Measurements from ENCODE around the gene TMC2.

Gene TMC2

DNA sequence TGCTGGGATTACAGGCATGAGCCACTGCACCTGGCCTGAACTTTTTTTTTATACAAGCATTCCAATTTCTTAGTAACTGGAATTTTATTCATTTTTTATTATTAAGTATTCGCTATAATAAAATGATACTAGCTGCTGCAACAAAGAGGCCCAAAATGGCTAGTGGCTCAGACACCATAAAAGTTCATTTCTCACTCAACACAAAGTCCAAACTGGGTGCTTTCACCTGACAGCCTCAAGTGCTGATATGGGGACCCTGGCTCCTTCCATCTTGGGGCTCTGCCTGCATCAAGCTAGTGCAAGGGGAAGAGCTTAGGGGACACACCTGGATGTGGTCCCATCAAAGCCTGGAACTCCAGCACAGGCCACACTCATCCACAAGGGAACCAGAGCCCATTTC lies 103.9 kb downstream of the TMC2 start:
- no peak for DNase-seq

- no peak for DNase-seq
Observed at GRCh38 chr20:2640899-2641298, 104.5 kb downstream of the TMC2 start.

- no peak for DNase-seq
Observed at GRCh38 chr20:2643708-2644107, 107.3 kb downstream of the TMC2 start.

- DNase-seq = peak; percentile 79
Observed at GRCh38 chr20:2651772-2652723, 115.7 kb downstream of the TMC2 start, which contains the start of gene NOP56. TSS of gene NOP56 (plus strand) at chr20:2652632. CDS start at chr20:2652661, 29 bp downstream.

DNA sequence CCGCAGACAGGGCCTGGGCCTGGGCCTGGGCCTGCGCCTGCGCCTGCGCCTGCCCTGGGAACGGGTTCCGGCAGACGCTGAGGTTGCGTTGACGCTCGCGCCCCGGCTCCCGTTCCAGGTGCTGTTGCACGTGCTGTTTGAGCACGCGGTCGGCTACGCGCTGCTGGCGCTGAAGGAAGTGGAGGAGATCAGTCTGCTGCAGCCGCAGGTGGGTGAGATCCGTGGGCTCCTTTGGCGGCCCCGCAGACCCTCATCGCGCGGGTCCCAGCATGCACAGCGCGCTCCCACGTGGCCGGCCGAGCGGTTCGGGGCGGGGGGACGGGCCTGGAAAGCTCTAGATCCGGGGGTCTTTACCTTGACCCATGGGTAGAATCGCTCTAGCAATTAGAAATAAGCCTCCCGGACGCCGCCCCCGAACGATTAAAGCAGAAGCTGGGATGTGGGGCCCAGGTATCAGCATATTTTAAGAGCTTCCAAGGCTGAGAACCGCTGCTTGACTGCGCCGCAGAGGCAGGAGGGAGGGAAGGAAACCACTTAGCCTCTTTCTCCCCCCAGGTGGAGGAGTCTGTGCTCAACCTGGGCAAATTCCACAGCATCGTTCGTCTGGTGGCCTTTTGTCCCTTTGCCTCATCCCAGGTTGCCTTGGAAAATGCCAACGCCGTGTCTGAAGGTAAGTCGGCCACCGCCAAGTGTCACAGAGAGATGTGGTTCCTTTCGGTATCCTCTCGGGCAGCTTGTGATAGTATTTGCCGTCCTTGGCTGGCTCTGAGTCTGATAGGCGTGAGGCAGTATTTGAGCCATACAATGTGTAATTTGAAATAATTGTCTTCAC lies 116.6 kb downstream of the TMC2 start:
- DNase-seq = no peak

- no peak for DNase-seq
Observed at GRCh38 chr20:2653556-2654383, 117.4 kb downstream of the TMC2 start.

DNA sequence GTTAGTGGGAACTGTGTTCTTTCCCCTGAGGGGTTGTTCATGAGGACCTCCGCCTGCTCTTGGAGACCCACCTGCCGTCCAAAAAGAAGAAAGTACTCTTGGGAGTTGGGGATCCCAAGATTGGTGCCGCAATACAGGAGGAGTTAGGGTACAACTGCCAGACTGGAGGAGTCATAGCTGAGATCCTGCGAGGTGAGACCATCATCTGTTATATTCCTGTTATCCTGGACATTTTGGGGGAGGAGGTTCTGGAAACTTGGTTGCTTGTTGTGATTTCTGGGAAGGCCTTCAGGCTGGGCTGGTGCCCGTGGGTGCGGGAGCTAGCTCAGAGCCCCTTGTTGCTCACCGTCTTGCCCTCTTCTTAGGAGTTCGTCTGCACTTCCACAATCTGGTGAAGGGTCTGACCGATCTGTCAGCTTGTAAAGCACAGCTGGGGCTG lies 118.0 kb downstream of the TMC2 start:
- DNase-seq = no peak

- no peak for DNase-seq
Observed at GRCh38 chr20:2654831-2655230, 118.5 kb downstream of the TMC2 start.

- DNase-seq = no peak
Observed at GRCh38 chr20:2655331-2656116, 119.2 kb downstream of the TMC2 start.

DNA sequence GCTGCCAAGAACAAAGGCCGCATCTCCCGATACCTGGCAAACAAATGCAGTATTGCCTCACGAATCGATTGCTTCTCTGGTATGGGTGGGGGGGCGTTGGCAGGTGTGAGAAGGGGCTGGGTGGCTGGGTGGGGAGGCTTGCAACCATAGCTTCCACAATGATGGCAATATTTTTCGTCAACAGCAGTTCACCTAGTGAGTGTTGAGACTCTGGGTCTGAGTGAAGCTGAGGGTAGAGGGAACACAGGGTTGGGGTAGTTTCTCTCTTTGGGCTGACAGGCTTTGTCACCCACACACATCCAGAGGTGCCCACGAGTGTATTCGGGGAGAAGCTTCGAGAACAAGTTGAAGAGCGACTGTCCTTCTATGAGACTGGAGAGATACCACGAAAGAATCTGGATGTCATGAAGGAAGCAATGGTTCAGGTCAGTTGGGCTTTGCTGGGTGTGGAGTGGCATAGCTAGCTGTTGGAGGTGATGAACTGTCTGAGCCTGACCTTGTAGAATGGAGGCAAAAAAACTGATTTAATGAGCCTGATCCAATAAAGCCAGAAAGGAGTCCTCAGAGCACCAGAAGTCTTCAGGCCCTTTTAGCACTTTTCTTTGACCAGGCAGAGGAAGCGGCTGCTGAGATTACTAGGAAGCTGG lies 120.2 kb downstream of the TMC2 start:
- no peak for DNase-seq

GRCh38 chr20:2657241-2657640 lies 120.9 kb downstream of the TMC2 start:
- no peak for DNase-seq

DNA sequence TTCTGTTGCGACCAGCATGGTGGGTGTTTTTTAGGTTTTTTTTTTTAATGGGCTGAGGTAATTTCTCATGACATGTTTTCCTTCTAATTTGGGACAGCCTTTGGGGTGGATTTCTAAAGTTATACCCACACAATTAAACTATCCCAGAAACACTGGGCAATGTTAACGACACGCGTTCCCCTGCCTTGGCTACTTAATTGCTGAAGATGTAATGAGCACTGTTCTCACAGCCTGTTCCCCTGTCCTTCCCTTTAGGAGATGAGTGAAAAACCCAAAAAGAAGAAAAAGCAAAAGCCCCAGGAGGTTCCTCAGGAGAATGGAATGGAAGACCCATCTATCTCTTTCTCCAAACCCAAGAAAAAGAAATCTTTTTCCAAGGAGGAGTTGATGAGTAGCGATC lies 121.3 kb downstream of the TMC2 start:
- DNase-seq = no peak

DNA sequence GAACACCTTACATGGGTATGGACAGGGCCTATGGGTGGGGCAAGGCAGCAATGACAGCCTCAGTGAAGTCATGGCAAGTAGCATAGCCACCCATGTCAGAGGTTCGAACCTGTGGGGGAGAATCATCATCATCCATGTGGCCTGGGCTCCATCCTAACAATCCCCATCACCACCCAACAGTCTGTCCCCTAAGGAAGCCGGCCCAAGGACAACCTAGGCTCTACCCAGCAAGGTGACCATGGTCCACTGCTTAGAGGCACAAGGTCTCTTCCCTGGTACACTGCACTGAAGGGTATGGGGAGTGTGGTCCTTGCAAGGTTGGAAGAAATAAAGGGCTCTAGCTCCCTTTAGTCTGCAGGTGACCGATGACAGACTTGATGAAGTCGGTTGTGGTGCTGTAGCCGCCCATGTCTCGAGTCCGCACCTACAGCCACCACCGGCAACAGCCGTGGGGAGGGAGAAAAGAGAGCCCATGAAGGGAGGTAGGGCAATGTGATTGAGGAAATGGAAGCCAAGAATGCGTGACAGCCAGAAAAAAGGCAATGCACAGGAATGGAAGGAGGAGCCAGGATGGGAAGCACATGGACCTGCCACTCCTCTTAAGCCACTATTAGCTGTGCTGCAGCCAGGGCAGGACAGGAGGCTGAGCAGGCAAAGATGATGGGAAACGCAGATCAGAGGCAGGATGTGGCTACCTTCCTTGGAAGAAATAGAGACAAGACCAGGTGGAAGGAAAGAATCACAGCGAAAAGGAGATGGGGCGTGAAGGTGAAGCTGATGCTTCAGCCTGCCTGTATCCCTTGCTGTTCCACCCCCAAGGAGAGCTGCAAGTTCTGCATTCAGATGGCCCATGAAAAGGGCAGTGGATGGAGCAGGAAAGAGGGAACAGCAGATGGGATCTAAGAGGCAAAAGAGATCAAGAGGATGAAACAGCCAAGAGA lies 122.3 kb downstream of the TMC2 start:
- no peak for DNase-seq

DNA sequence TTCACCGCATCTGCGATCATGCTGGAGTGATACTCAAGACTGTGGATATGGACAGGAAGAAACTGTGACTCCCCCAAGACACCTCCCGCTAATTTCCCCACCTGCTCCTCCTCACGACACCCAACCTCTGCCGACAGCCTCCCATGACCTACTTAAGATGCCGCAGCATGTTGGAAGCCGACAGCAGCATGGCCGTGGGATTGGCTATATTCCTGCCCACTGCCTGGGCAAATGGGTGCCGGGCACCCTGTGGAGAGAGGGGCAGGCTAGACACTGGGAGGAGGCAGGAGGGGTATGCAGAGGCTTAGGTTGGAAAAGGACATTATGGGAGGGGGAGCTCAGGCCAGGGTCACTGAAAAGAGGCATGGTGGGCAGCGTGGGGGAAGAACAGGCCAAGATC lies 123.2 kb downstream of the TMC2 start:
- DNase-seq = no peak

DNA sequence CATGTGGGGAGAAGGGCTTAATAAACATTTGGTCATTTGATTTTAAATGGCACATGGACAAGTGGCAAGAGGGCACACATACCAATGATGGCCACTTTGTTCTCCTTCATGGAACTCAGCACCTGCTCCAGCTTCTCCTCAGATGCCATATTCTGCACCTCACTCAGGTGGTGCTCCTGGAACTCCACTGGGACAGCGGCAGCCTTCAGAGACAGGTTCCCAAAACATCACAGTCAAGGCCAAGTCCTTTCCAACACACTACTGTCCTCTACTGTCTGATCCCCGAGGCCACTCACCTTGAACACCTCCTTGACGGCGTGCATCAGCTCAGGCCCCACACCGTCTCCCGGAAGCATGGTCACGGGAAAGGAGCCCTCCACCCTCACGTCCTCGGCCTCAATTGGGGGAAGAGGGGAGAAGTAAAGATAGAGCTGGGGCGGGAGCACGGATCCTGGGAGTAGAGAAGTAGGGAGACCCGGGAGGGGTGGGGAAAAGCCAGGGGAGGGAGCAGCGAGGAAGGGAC lies 127.1 kb downstream of the TMC2 start:
- no peak for DNase-seq

- peak; percentile 82 for DNase-seq
Observed at GRCh38 chr20:2663887-2664719, 127.7 kb downstream of the TMC2 start, which contains the start of gene IDH3B. TSS of gene IDH3B (minus strand) at chr20:2664216. CDS start at chr20:2664188, 28 bp downstream.

DNA sequence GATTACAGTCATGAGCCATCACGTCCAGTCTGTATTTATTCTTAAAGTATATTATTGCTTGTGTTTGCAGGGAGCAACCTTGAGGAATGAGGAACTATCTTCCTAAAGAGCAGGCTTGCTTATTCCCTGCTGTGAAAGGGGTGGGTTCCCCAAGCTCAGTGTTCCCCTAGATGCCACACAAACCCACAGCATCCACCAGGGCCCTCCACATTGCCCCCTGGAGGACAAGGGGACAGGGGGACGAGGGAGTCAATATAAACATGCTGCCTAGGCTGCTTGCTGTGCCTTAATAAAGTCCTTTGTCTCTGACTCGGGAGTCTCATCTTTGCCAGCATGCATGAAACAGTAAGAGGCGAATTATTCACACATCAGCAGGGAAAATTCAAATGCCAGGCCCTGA lies 135.6 kb downstream of the TMC2 start:
- DNase-seq = no peak

DNA sequence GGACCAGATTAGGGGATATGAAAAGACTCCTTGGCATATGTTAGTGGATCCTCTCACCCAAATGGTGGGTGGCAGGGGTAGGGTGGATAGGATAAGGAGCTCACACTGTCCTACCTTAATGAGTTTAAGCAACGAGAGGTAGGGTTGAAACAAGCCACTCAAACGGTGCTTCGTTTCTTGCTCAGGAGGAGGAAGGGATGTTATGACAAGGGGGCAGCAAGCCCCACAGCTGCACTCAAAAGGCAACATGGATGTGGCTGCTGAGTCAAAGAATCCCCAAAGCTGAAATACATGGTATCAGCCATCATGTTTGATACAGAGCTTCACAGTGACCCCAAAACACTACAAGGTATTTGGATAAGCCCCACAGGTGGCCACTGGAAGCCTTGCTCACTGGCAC lies 136.1 kb downstream of the TMC2 start:
- no peak for DNase-seq

- no peak for DNase-seq
Observed at GRCh38 chr20:2673453-2673852, 137.1 kb downstream of the TMC2 start.

Measured in SHP77 treated with DMSO at 0.1 percent for 48 hours (cell line).